Measurements from ENCODE around the gene DHRSX.
"Not testable (repeated sequence)": the region's sequence is repeated elsewhere in the genome, so short reads cannot be mapped to it uniquely, and the experiment has no call there.

The DHRSX gene

GRCh38 chrX:2350036-2350435 lies 150.7 kb downstream of the DHRSX start:
- not testable (repeated sequence) for DNase-seq (ENCODE audit: low spot score)

DNA sequence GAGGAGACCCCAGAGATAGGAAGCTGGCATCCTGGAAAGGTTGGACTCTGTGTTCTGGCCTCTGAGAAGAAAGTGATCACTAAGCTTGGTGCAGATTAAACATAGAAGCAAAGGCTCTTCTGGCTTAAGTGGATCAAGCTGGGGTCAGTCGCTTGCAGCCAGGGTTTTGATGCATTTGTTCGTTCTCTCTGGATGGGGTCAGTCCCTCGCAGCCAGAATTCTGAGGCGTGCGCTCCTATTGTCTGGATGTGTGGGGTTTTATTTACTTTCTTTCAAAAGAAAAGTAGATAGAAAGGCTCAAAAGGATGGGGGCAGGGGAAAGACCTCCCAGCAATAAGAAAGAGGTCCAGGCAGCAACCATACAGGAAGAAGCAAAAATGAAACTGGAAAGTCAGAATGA lies 152.6 kb downstream of the DHRSX start:
- DNase-seq (ENCODE audit: low spot score) = no peak

- no peak for DNase-seq (ENCODE audit: low spot score)
Observed at GRCh38 chrX:2346158-2346557, 154.6 kb downstream of the DHRSX start.

DNA sequence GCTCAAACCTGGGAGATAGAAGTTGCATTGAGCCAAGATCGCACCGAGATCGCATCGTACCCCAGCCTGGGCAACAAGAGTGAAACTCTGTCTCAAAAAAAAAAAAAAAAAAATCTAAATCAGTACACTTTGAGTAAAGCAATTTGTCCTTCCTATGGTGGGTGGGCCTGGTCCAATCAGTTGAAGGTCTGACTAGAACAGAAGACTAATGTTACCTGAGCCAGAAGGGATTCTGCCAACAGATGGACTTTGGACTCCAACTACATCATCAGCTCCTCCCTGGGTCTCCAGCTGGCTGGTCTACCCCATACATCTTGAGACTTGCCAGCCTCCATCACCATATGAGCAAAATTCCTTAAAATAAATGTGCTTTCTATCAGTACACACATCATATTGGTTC lies 155.2 kb downstream of the DHRSX start:
- no peak for DNase-seq (ENCODE audit: low spot score)

- DNase-seq (ENCODE audit: low spot score) = no peak
Observed at GRCh38 chrX:2343413-2343812, 157.4 kb downstream of the DHRSX start.

DNA sequence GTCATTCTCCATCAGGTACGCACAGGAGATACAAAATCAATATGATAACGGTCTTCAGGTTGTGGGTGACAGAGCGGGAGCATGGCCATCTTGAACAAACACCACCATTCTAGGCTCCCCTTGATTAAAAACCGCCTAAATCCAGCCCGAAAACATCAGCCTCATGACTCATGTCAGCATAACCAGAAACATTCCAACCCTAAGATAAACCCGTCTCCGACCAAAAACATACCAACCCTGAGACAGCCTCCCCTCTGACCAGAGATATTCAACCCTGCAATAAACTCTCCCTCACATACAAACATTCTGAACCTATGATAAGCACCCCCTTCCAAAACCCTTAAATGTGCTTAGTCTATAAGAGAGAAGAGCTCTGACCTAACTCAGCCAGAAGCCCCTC lies 157.9 kb downstream of the DHRSX start:
- no peak for DNase-seq (ENCODE audit: low spot score)

GRCh38 chrX:2342281-2342688 lies 158.5 kb downstream of the DHRSX start:
- DNase-seq (ENCODE audit: low spot score) = no peak

GRCh38 chrX:2340991-2341390 lies 159.8 kb downstream of the DHRSX start:
- DNase-seq (ENCODE audit: low spot score) = no peak

DNA sequence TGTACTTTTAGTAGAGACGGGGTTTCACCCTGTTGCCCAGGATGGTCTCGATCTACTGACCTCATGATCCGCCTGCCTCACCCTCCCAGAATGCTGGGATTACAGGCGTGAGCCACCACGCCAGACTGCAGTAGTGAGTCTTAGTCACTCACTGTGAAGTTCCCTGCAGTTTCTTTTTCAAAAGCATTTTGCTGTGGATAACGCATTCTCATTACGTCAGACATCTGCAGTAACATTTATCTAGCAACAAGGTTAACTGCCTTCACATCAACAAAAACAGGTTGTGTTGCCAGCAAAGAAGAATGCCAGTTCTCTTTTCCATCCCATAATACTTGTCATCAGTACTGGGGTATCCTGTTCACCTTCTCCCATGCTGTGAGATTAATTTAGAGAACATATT lies 164.6 kb downstream of the DHRSX start:
- no peak for DNase-seq (ENCODE audit: low spot score)

DNA sequence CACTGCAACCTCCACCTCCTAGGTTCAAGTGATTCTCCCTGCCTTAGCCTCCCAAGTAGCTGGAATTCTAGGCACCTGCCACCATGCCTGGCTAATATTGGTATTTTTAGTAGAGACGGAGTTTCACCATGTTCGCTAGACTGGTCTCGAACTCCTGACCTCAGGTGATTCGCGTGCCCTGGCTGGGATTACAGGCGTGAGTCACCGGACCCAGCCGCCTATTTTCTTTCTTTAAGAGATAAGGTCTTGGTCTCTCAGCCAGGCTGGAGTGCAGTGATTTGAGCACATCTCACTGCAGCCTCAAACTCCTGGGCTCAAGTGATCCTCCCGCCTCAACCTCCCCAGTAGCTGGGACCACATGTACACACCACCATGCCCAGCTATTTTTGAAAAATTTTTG lies 166.5 kb downstream of the DHRSX start:
- no peak for DNase-seq (ENCODE audit: low spot score)

DNA sequence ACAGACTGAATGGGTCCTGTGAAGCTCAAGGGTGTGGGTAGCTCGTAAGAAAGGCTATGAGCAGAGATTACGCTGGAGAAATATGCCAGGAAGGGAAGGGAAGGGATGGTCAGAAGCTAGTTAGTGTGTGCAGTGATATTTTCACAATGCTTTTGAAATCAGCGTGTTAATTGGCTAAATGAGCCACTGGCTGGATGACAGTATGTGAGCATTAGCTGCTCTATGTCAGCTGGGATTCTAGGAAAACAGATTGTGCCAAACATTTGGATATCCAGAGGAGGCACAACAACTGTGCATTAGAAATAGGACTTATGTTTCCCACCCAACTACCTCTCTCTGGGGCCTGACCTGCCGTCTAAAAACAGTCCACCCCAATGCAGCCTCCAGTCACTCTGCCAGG lies 168.5 kb downstream of the DHRSX start:
- DNase-seq (ENCODE audit: low spot score) = no peak

GRCh38 chrX:2330910-2331309 lies 169.9 kb downstream of the DHRSX start:
- no peak for DNase-seq (ENCODE audit: low spot score)

- DNase-seq (ENCODE audit: low spot score) = no peak
Observed at GRCh38 chrX:2330487-2330886, 170.3 kb downstream of the DHRSX start.

GRCh38 chrX:2327423-2327822 lies 173.4 kb downstream of the DHRSX start:
- DNase-seq (ENCODE audit: low spot score) = no peak

- DNase-seq (ENCODE audit: low spot score) = no peak
Observed at GRCh38 chrX:2325076-2325784, 175.5 kb downstream of the DHRSX start.

DNA sequence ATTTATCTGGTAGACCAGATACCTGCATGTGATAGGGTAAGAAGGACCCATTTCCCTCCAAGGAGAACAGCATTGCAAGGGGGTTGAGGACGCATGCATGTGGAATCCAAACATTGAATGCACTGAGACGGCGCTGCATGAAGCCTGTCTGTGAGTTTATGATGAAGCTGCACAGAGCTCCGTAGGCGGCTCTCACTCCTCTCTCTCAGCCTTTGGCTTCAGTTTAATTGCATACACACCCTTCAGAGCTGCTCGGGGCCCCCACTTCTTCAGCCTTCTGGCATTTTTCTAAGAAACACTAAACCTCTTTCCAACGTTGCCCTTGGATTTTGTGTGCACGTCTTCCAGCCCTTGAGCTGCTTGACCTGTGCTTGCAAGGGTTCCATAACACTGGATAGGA lies 176.6 kb downstream of the DHRSX start:
- DNase-seq (ENCODE audit: low spot score) = no peak

DNA sequence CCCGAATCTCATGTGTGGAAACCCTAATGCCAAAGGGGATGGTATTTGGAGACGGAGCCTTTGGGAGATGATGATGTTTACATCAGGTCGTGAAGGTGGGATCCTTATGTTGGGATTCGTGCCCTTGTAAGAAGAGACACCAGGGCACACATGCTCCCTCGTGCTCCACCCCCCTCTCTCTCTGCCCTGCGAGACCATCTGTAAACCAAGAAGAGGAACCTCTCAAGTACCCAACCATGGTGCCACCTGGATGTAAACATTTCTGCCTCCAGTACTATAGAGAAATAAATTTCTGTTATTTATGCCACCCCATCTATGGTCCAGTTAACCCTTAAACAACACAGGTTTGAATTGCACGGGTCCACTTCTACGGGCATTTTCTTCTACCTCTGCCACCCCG lies 179.4 kb downstream of the DHRSX start:
- DNase-seq (ENCODE audit: low spot score) = no peak

DNA sequence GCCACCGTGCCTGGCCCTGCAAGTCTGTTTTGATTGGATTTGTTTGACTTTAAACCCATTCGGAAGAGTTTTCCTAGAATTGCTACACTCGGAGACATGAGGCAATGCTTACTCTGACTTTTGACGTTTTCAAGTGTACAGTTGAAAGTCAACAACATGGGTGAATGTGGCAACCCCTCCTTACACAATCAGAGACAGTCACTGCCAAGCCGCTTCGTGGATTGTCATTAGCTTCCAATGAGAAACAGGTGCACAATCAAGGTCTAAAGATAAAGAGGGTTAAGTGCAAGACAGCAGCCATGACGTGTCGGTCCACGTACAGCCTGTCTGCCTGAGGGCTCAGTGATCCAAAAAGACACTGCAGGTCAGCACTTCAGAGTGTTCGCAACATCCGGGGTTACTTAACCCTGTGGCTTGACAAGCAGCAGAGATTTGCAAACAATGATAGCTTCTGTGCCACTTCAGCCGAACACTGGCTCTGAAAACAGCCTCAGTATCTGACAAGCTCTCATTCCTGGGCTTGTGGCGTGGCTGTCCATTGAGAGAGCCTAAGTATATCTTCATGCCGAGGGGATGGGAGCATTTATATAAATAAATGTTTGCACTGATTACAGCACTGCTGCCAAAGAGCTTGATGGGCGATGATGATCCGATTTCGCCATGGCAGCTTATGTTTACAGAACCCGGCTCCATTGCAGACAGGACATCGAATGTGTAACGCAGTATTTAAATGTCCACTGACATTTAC lies 180.0 kb downstream of the DHRSX start:
- no peak for DNase-seq (ENCODE audit: low spot score)

DNA sequence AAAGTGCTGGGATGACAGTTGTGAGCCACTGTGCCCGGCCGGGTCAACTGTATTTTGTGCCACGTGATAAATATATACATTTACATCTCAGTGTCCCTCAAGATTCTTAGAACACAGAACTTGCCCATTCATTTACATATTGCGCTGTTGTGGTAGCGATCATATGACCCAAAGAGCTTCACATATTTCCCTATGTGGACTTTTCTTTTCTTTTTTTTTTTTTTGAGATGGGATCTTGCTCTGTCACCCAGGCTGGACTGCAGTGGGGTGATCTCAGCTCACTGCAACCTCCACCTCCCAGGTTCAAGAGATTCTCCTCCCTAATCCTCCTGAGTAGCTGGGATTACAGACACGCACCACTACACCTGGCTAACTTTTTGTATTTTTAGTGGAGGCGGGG lies 180.7 kb downstream of the DHRSX start:
- DNase-seq (ENCODE audit: low spot score) = no peak

DNA sequence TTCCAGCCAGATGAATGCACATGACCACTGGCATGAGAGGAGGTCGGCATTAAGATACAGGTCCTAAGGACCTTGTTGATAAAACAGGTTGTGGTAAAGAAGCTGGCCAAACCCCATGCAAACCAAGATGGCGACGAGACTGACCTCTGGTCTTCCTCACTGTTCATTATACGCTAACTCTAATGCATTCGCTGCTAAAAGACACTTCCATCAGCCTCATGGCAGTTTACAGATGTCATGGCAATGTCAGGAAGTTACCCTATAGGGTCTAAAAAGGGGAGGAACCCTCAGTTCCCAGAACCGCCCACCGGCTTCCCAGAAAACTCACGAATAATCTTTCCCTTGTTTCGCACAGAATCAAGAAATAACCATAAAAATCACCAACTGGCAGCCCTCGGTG lies 182.4 kb downstream of the DHRSX start:
- DNase-seq (ENCODE audit: low spot score) = no peak

GRCh38 chrX:2317527-2318055 lies 183.2 kb downstream of the DHRSX start:
- DNase-seq (ENCODE audit: low spot score) = no peak

GRCh38 chrX:2316534-2316933 lies 184.2 kb downstream of the DHRSX start:
- no peak for DNase-seq (ENCODE audit: low spot score)

DNA sequence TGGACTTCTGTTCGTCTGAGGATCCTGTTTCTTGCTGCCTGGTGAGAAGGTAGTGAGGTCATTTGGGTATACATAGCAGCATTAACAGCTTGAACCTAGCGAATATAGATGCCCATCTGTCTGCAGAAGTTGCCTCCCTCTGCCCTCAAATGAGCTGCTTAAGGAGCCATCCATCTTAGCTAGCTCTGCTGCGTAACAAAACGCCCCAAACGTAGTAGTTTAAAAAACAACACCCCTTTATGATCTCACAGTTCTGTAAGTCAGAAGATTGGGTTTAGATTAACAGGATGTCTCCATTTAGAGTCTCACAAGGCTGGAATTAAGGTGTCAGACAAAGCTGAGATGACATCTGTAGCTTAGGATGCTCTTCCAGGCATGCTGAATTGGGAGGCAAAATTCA lies 185.3 kb downstream of the DHRSX start:
- no peak for DNase-seq (ENCODE audit: low spot score)
